Fibroblast of the aortic adventitia (primary cell): ENCODE results near the gene AKIRIN2. TPM values are rescaled to one million over a fixed set of nuclear protein-coding genes. Genes with fewer than 3 reads are reported as not detected.
"Not testable (repeated sequence)": the region's sequence is repeated elsewhere in the genome, so short reads cannot be mapped to it uniquely, and the experiment has no call there.

Experiments
- DNase-seq: peaks from one replicate; pipeline ENCODE4 v3.0.0-alpha.2; 2010; ENCODE audit warnings: low read depth
- H3K4me3 ChIP-seq: 2 replicates; pipeline ENCODE4 v1.5.1; 2011; ENCODE audit warnings: low read depth, mild to moderate bottlenecking, control low read depth, low read length, moderate library complexity
- total RNA-seq: library from RNA; depleted of rRNA; stranded (reverse); fragments of >200 nt; gene quantifications from 2 replicates; pipeline ENCODE4 v1.2.3, GENCODE V29; 2012; ENCODE audit warnings: low replicate concordance
- TF ChIP-seq, protein P1 (sequence below): IDR thresholded peaks from 2 replicates; pipeline ENCODE4 v1.5.1; 2011; ENCODE audit warnings: mild to moderate bottlenecking, low read length, control low read depth, inconsistent platforms; ENCODE audit not compliant: insufficient read depth

Gene AKIRIN2
- total RNA-seq, 1 donor = 14.9 TPM

DNA sequence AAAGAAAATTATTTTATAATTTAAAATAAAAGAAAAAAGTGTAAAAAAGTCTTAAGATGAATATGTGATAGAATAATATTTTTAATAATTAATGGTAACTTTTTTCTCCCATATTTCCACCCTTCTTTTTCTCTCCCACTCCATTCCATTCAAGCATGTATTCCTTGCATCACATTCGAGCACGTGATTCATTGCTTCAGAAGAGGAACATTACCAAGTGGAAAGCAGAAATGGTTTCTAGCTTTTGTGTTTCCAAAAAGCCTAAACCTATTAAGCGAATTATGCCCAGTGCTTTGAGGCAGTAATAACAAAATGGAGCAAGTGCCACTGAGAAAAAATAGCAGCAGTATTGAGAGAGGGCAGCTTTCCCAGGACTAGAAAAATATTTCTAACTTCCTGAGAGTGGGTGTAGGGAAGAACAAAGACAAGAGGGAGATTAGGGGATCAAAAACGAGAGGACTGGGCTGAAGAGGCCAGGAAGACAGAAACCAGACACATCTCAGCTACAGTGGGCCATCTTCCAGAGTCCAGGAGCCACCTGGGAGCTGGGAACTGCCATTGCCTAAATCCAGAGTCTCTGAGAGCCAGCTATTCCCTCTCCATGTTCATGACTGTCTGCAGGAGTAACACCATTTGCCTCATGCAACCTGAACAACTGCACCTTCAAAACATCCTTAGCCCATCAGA lies 15.0 kb upstream of the AKIRIN2 start:
- DNase-seq = peak; percentile 28
- H3K4me3 ChIP-seq = no peak overlapping the region
- TF ChIP-seq, protein P1, sequence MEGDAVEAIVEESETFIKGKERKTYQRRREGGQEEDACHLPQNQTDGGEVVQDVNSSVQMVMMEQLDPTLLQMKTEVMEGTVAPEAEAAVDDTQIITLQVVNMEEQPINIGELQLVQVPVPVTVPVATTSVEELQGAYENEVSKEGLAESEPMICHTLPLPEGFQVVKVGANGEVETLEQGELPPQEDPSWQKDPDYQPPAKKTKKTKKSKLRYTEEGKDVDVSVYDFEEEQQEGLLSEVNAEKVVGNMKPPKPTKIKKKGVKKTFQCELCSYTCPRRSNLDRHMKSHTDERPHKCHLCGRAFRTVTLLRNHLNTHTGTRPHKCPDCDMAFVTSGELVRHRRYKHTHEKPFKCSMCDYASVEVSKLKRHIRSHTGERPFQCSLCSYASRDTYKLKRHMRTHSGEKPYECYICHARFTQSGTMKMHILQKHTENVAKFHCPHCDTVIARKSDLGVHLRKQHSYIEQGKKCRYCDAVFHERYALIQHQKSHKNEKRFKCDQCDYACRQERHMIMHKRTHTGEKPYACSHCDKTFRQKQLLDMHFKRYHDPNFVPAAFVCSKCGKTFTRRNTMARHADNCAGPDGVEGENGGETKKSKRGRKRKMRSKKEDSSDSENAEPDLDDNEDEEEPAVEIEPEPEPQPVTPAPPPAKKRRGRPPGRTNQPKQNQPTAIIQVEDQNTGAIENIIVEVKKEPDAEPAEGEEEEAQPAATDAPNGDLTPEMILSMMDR = no peak

- H3K4me3 ChIP-seq = no peak overlapping the region
- peak; percentile 79 for DNase-seq
- TF ChIP-seq, protein P1 = no peak
Measured at GRCh38 chr6:87714093-87714842, 12.2 kb upstream of the AKIRIN2 start.

DNA sequence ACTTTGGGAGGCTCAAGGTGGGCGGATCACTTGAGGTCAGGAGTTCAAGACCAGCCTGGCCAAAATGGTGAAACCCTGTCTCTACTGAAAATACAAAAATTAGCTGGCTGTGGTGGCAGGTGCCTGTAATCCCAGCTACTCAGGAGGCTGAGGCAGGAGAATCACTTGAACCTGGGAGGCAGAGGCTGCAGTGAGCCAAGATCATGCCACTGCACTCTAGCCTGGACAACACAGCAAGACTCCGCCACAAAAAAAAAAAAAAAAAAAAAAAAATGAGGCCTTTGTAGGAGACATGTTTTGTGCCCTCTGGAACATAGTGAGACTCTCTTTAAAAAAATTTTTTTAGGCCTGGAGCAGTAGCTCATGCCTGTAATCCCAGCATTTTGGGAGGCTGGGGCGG lies 10.7 kb upstream of the AKIRIN2 start:
- not testable (repeated sequence) for DNase-seq, H3K4me3 ChIP-seq

- no peak for DNase-seq
- H3K4me3 ChIP-seq = no peak overlapping the region
- TF ChIP-seq, protein P1 = no peak
Measured at GRCh38 chr6:87710090-87710489, 8.1 kb upstream of the AKIRIN2 start.

DNA sequence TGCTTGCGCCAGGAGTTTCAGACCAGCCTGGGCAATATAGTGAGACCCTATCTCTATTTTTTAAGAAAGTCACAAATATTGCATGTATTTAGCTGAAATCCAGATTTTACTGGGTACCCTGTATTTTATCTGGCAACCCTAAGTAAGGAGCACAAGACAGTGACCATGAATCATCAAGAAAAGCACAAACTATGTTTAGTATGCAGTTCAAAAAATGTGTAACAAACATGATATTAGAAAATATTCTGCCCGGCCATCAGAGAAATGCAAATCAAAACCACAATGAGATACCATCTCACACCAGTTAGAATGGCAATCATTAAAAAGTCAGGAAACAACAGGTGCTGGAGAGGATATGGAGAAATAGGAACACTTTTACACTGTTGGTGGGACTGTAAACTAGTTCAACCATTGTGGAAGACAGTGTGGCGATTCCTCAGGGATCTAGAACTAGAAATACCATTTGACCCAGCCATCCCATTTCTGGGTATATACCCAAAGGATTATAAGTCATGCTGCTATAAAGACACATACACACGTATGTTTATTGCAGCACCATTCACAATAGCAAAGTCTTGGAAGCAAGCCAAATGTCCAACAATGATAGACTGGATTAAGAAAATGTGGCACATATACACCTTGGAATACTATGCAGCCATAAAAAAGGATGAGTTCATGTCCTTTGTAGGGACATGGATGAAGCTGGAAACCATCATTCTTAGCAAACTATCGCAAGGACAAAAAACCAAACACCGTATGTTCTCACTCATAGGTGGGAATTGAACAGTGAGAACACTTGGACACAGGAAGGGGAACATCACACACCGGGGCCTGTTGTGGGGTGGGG lies 6.8 kb upstream of the AKIRIN2 start:
- not testable (repeated sequence) for H3K4me3 ChIP-seq, DNase-seq

DNA sequence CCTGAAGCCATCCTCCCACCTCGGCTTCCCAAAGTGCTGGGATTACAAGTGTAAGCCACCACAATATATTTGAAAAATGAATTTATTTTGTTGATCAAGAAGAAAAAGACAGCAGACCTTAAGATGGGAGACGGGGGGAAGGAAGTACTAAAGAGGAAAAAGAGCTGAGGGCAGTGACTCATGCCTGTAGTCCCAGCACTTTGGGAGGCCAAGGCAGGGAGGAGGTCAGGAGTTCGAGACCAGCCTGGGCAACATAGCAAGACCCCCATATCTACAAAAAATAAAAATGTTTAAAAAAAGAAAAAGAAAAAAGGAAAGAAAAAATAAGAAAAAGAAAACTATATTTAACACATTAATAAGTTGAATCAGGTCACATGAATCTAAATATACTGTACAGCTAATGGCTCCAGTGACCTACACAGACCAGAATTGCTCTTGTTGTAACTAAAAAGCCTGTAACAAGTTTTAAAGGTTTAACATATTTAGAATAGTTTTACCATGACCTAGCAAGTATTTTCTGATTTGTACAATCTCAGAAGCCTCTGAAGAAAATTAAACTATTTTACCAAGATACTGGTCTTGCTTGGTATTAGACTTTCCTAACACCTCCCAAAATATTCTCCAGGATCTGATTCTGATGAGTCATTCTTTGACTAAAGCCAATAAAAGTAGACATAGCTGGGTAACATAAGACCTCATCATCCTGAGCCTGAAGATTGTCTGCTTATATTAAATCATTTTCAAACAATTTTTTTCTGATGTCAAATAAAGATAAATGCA lies 4.3 kb upstream of the AKIRIN2 start:
- TF ChIP-seq, protein P1 = no peak
- peak; percentile 81 for DNase-seq
- no peak overlapping the region for H3K4me3 ChIP-seq

DNA sequence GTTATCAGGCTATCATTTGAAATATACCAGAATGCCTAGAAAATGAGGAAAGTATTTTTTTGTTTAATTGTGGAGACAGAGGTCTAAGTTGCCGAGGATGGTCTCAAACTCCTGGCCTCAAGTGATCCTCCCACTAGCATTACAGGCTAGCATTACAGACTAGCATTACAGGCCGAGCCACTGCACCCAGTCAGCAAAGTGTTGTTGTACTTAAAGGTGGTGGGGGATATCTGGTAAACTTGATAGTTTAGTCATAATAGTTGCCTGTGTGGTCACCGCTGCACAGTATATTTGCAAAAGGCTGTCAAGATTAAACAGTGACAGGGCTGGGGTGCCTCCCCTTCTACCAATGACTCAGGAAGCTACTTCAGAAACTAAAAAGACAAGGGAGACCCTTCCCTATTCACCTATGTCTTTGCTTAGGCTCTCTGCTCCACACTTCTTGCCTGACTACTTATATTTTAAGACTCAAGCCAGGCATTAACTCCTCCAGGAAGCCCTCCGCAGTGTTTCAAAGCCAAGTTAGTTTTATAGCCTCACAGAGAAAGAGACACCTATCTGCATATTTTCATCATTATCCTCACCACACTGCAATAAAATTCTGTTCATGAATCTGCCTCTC lies 3.1 kb upstream of the AKIRIN2 start:
- TF ChIP-seq, protein P1 = no peak
- peak; percentile 27 for DNase-seq
- no peak overlapping the region for H3K4me3 ChIP-seq

- H3K4me3 ChIP-seq = peak overlapping the region; percentile 60
- DNase-seq = not testable (repeated sequence)
Measured at GRCh38 chr6:87703039-87703438, 1.0 kb upstream of the AKIRIN2 start.
